HG02678 (cell line): ENCODE measurements around the gene CDK13.
"Not testable (repeated sequence)": the region's sequence is repeated elsewhere in the genome, so short reads cannot be mapped to it uniquely, and the experiment has no call there.

Experiments
- ATAC-seq: cut with Tn5 transposase; IDR thresholded peaks from one replicate; pipeline ENCODE4 v1.9.1; 2021; ENCODE audit warnings: mild to moderate bottlenecking, moderate library complexity; ENCODE audit not compliant: unreplicated experiment

CDK13 gene

DNA sequence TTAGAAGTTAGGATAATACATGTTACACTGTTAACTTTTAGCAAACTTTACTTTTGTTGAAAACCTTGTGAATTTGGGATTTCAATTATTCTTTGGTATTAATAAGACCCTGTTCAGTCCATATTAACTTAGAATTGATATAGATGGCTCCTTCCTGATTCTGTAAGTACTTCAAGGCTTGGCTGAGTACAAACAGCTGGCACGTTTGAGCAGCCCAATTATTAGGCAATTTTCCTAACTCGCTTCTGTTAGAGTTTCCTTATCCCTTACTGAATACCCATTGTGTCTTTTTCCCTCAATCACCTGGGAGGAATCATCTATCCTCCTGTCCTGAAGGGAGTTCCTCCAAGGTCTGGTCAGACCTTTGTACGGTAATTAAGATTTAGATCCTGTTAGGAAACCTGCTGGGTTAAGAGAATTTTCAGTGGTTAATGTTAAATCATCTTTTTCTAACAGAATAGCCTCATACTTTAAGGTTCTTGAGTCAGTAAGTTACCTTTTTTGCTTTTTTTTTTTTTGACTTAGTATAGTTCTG lies 195.6 kb downstream of the CDK13 start:
- not testable (repeated sequence) for ATAC-seq

DNA sequence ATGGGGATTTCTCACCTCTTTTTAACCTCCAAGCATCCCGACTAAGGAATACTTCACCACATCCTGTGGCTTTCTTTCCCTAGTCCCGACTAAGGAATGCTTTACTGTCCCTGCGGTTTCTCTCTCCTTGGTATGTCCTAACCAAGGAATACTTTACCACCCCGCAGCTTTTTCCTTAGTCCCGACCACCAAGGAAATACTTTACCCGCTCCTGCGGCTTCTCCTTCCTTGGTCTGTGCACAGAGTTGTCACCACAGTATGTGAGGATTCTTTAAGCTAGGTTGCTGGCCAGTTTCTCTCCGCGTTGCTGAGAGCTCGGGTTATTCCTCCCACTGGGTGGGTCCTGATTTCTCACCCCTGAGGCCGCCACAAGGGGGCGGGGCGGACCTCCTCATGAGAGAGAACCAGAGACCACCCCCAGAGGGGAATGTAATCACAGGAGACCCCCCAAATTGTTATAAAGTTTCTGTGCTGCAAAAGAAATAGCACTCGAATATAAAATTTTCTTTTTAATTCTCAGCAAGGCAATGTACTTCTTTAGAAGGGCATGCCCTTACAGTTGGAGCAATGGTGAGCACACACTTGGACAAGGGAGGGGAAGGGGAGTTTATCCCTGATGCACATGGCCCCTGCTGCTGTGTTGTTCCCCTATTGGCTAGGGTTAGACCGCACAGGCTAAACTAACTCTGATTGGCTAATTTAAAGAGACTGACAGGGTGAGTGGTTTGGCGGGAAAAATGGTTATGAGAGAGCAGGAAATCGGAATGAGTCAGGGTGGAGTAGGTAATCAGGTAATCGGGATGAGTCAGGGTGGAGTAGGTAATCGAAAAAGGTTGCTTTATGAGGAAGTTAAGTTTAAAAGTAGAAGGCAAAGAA lies 197.6 kb downstream of the CDK13 start:
- ATAC-seq: no peak

DNA sequence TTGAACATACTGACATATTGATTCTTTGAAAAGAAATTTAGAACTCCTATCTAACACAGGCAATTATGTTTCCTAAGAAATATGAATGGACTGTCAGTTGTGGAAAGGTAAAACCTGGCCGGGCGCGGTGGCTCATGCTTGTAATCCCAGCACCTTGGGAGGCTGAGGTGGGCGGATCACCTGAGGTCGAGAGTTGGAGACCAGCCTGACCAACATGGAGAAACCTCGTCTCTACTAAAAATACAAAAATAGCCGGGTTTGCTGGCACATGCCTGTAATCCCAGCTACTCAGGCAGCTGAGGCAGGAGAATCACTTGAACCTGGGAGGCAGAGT lies 198.2 kb downstream of the CDK13 start:
- ATAC-seq: not testable (repeated sequence)

DNA sequence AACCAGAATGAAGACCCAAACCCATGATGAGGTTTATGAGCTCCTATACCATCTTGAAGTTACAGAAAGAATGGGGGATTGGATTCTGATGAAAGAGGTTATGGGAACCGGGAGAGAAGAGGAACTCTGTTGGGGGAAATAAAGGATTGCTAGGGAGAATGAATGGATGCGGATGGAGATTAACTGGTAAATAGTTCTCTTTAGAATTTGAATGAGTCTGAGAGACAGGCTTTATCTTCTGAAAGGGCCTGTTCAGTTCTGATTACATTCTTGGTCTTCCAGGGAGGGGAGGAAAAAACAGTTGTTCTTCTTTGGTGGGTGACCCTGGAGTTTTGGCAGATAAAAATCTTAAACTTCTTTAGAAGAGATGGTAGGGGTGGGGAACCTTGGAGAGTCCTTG lies 198.6 kb downstream of the CDK13 start:
- ATAC-seq: no peak
